Small intestine (tissue), 7 donors: ENCODE measurements around the gene PRDM16. TPM values are rescaled to one million over a fixed set of nuclear protein-coding genes. Genes with fewer than 3 reads are reported as not detected.
A peak's percentile ranks its signal among the peaks of the same experiment; 100 is the strongest.

Experiments
- DNase-seq, 2 donors: peaks; one replicate each; pipeline versions ENCODE4 v3.0.0 to v3.0.0-alpha.2; 2013
- FAIRE-seq: peaks from 2 replicates; lab custom pipeline; 2012; peaks lifted over from hg19 to GRCh38; lab: Jason Lieb, UNC
- H3K27ac ChIP-seq, 3 donors: one replicate each; pipeline ENCODE4 v1.5.1; 2013; ENCODE audit warnings: low read length in 2 of 3, mild to moderate bottlenecking in 2 of 3, control low read depth in 1 of 3, inconsistent platforms in 1 of 3, low read depth in 1 of 3, moderate library complexity in 1 of 3
- H3K27me3 ChIP-seq, 3 donors: one replicate each; pipeline ENCODE4 v1.6.1; 2013; ENCODE audit warnings: low read length in 3 of 3, inconsistent platforms in 1 of 3; ENCODE audit not compliant: control insufficient read depth in 3 of 3, insufficient read depth in 3 of 3
- H3K36me3 ChIP-seq, 3 donors: one replicate each; pipeline ENCODE4 v1.6.1; 2013; ENCODE audit warnings: low read length in 3 of 3, inconsistent platforms in 1 of 3, low read depth in 1 of 3, mild to moderate bottlenecking in 1 of 3, moderate library complexity in 1 of 3; ENCODE audit not compliant: control insufficient read depth in 3 of 3, insufficient read depth in 2 of 3
- H3K4me1 ChIP-seq, 3 donors: one replicate each; pipeline ENCODE4 v1.6.1; 2013; ENCODE audit warnings: low read length in 2 of 3, inconsistent platforms in 1 of 3, low read depth in 1 of 3, mild to moderate bottlenecking in 1 of 3, moderate library complexity in 1 of 3; ENCODE audit not compliant: control insufficient read depth in 3 of 3, insufficient read depth in 2 of 3
- H3K4me3 ChIP-seq, 3 donors: one replicate each; pipeline ENCODE4 v1.5.1; 2013; ENCODE audit warnings: low read length in 3 of 3, control low read depth in 1 of 3, inconsistent platforms in 1 of 3, low read depth in 1 of 3, mild to moderate bottlenecking in 1 of 3, moderate library complexity in 1 of 3
- H3K9me3 ChIP-seq, 2 donors: one replicate each; pipeline ENCODE4 v1.6.1; 2013; ENCODE audit warnings: low read depth in 1 of 2, low read length in 1 of 2; ENCODE audit not compliant: control insufficient read depth in 2 of 2, insufficient read depth in 1 of 2
- WGBS, 3 donors: extraction: QIAGEN DNeasy Blood & Tissue Kit; methylation state at CpG; one replicate each; pipeline ENCODE4 v1.1.7; 2013; 5-methylcytosine and 5-hydroxymethylcytosine counted together
- polyA plus RNA-seq, 4 donors: library from polyadenylated mRNA; stranded (reverse) in 3 of 4; unstranded in 1 of 4; fragments of 200-250 nt in 3 of 4; fragments of 120-200 nt in 1 of 4; gene quantifications; one replicate each; pipeline versions ENCODE4 v1.2.1 to v1.2.3, GENCODE V29; 2013
- donor health status: healthy with polysubstance abuse.
- donor health status: control.
- donor health status: control.
- donor health status: Bipolar disorder and iron deficiency.
- donor health status: healthy.

Gene PRDM16
- polyA plus RNA-seq, 4 donors = 5.4 to 11.4 (median 8.2) TPM

GRCh38 chr1:3356827-3357460, 287.9 kb downstream of the PRDM16 start:
- FAIRE-seq (no peak), DNase-seq (peak in 1 of 2 donors; percentile 56)
- Histone ChIP-seq H3K4me1 (peaks cover 9 to 56% (median 18%) of the 10 kb centered on the region in 3 donors), H3K27me3 (no peaks in the 10 kb centered on the region), H3K4me3 (no peak overlapping the region), H3K9me3 (no peaks in the 10 kb centered on the region), H3K36me3 (peaks cover 0 to 35% (median 0%) of the 10 kb centered on the region in 3 donors), H3K27ac (peak overlapping the region in 1 of 3 donors; percentile 93)
- WGBS, 3 donors = 40 to 62% (median 58%) methylated on average over 21 of the region's 21 CpGs

DNA sequence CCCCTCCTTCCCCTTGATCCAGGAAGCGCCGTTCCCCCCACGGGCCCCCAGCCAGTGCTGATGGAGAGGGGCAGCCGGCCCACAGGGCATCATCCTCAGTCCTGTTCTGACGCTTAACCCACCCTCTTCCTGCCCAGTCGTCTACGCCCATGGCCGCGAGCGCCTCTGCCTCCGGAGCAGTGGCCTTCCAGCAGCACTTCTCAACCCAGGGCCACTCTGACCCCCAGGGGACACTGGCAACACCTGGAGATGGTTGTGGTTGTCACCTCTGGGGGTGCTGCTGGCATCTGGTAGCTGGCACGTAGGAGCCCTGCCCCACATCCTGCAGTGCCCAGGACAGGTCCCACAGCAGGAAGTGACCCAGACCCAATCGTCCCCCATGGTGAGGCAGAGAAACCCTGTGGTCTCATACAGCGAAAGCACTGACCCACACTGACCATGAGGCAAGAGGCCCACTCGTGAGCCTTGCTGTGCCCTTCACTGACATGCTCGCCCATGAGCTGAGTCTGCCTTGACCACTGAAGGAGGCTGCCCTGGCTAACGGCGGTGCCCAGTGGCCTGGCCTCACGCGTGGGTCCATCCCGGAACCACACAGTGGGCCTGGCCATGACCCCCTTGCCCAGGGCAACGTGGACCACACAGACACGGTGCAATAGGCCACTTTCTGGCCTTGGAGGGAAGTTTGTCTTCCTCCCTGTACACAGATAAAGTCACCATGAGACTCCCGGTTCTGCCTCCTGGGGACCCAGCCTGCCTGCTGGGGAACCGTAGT, 288.7 kb downstream of the PRDM16 start:
- WGBS, 3 donors = 76 to 88% (median 81%) methylated on average over 24 to 25 of the region's 25 CpGs
- H3K4me3 ChIP-seq = no peak overlapping the region
- no peak for FAIRE-seq
- H3K27me3 ChIP-seq = no peaks in the 10 kb centered on the region
- peaks cover 0 to 37% (median 0%) of the 10 kb centered on the region in 3 donors for H3K36me3 ChIP-seq
- H3K4me1 ChIP-seq = peaks cover 9 to 48% (median 16%) of the 10 kb centered on the region in 3 donors
- no peaks in the 10 kb centered on the region for H3K9me3 ChIP-seq
- H3K27ac ChIP-seq = no peak overlapping the region
- DNase-seq = no peak

DNA sequence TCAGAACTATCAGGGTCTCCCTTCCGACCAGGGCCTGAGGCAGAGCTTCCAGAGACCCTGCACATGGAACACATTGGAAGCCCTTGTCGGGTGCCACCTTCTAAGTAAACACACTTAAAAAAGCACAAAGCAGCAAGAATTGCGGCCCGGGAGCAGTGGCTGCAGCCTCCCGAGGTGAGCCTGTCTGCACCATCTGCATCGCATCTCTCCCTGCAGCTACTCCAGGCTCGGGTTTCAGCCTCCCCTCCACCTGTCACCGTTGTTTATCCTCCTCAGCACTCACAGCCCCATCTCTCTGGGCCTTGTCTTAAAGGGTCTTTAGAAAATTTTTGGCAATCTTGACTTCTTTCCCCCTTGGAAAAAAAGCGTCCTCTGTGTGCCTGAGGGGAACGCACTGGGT, 290.3 kb downstream of the PRDM16 start:
- FAIRE-seq = no peak
- WGBS, 3 donors = 53 to 70% (median 61%) methylated on average over 10 of the region's 10 CpGs

GRCh38 chr1:3359756-3360440, 290.9 kb downstream of the PRDM16 start:
- Histone ChIP-seq H3K4me3 (no peak overlapping the region), H3K27ac (no peak overlapping the region), H3K9me3 (no peaks in the 10 kb centered on the region), H3K36me3 (peaks cover 0 to 44% (median 0%) of the 10 kb centered on the region in 3 donors), H3K4me1 (peaks cover 2 to 26% (median 9%) of the 10 kb centered on the region in 3 donors), H3K27me3 (no peaks in the 10 kb centered on the region)
- no peak for FAIRE-seq
- peak; percentile 28 to 69 for DNase-seq
- 62 to 78% (median 71%) methylated on average over 31 of the region's 31 CpGs for WGBS, 3 donors

More for the DNA sequence above, 290.3 kb downstream of the PRDM16 start:
- H3K27me3 ChIP-seq = no peaks in the 10 kb centered on the region
- no peaks in the 10 kb centered on the region for H3K9me3 ChIP-seq
- DNase-seq = no peak
- H3K4me3 ChIP-seq = no peak overlapping the region
- H3K36me3 ChIP-seq = peaks cover 0 to 47% (median 0%) of the 10 kb centered on the region in 3 donors
- no peak overlapping the region for H3K27ac ChIP-seq
- peaks cover 4 to 32% (median 11%) of the 10 kb centered on the region in 3 donors for H3K4me1 ChIP-seq

DNA sequence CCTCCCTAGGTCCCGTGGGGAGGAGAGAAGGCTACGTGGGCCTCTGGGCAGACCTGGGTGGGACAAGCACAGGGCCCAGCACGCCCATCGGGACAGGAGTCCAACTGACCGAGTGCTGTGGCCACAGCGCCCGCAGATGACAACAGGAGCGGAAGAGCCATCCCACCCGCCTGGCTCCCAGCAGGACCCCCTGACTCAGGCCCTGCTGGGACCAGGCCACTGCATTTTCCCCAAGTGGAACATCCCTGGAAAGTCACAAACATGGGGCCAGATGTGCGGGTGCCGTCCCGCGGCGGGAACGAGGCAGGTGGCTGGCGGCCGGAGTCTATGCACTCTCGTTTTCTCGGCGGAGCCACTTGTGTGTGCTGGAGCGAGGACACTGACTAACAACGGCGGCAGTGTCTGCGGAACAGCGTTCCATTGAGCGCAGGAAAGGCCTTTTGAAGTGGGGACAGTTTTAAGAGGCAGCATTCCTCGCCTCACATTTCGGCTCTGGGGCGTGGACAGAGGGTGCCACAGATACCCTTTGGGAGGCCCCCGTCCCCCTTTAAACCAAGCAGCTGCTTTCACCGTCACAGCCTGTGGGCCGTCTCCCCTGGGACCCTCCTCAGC, 291.7 kb downstream of the PRDM16 start:
- FAIRE-seq (no peak), DNase-seq (no peak)
- 91 to 96% (median 93%) methylated on average over 31 to 32 of the region's 32 CpGs for WGBS, 3 donors
- H3K4me1 ChIP-seq = peaks cover 2 to 21% (median 3%) of the 10 kb centered on the region in 3 donors
- peaks cover 0 to 43% (median 0%) of the 10 kb centered on the region in 3 donors for H3K36me3 ChIP-seq
- H3K27ac ChIP-seq = no peak overlapping the region
- no peak overlapping the region for H3K4me3 ChIP-seq
- H3K27me3 ChIP-seq = no peaks in the 10 kb centered on the region
- no peaks in the 10 kb centered on the region for H3K9me3 ChIP-seq

DNA sequence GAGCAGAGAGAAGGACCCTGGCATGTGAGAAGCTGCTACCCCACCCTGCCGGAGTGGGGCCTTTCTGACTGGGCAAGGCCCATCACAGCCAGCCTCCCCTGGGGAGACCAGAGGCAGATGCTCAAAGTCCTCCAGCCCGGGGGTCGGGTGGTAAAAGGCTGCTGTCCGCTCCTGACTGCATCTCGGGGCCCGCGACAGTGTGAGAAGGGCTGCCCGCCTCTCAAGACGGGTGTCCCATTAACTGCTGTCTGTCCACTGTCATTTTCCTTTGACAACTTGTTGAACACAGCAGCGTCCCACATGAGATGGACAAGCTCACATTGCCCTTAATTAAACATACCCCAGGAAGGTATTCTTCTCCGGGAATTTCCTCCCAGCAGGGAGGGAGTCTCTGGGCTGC, 294.0 kb downstream of the PRDM16 start:
- WGBS, 3 donors = 85 to 89% (median 87%) methylated on average over 11 of the region's 11 CpGs

GRCh38 chr1:3363756-3364155, 294.8 kb downstream of the PRDM16 start:
- H3K36me3 ChIP-seq = peaks cover 0 to 40% (median 0%) of the 10 kb centered on the region in 3 donors
- DNase-seq = no peak
- WGBS, 3 donors = 93 to 94% (median 94%) methylated on average over 16 of the region's 16 CpGs
- no peak for FAIRE-seq
- no peak overlapping the region for H3K27ac ChIP-seq
- H3K4me3 ChIP-seq = no peak overlapping the region
- H3K27me3 ChIP-seq = no peaks in the 10 kb centered on the region
- no peaks in the 10 kb centered on the region for H3K9me3 ChIP-seq
- H3K4me1 ChIP-seq = peaks cover 0 to 3% (median 0%) of the 10 kb centered on the region in 3 donors

More for the DNA sequence above, 294.0 kb downstream of the PRDM16 start:
- FAIRE-seq = no peak
- Histone ChIP-seq H3K4me3 (no peak overlapping the region), H3K4me1 (peaks cover 0 to 3% (median 0%) of the 10 kb centered on the region in 3 donors), H3K27ac (no peak overlapping the region), H3K36me3 (peaks cover 0 to 43% (median 0%) of the 10 kb centered on the region in 3 donors), H3K27me3 (no peaks in the 10 kb centered on the region), H3K9me3 (no peaks in the 10 kb centered on the region)
- DNase-seq = no peak

DNA sequence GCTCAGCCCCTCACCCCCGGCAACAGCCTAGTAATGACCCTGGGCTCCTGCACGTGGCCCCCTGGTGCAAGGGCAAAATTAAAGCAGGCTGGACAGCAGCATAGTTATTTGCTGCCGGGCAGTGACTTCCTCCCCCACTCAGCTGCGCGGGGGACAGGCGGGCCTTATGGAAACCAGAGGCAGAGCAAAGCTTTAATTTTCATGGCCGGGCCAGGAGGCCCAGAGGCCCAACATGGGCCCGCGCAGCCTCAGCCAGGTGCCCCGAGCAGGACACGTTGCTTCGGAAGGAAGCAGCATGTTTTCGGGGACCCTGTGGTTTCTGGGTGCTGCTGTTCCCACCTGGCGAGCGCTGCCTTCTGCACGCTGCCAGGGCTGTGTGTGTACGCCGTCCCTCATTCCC, 295.5 kb downstream of the PRDM16 start:
- Histone ChIP-seq H3K9me3 (no peaks in the 10 kb centered on the region), H3K27me3 (no peaks in the 10 kb centered on the region), H3K36me3 (peaks cover 0 to 35% (median 0%) of the 10 kb centered on the region in 3 donors), H3K27ac (no peak overlapping the region), H3K4me1 (peaks cover 0 to 3% (median 0%) of the 10 kb centered on the region in 3 donors), H3K4me3 (no peak overlapping the region)
- 79 to 82% (median 80%) methylated on average over 18 of the region's 18 CpGs for WGBS, 3 donors
- DNase-seq = no peak
- no peak for FAIRE-seq
